HG03064 (cell line): ENCODE results near the gene MBLAC1.

ENCODE experiments used
- ATAC-seq: cut with Tn5 transposase; IDR thresholded peaks from one replicate; pipeline ENCODE4 v1.9.1; 2021; ENCODE audit warnings: low read depth; ENCODE audit not compliant: unreplicated experiment

The MBLAC1 gene

GRCh38 chr7:100148559-100149328 lies 22.0 kb downstream of the MBLAC1 start, which contains the start of gene LAMTOR4:
Gene LAMTOR4, plus strand, starts transcription at chr7:100148918. Its CDS starts 55 bp downstream, at chr7:100148973.
- peak; percentile 96 for ATAC-seq

GRCh38 chr7:100152404-100152803 lies 25.6 kb downstream of the MBLAC1 start:
- no peak for ATAC-seq

- no peak for ATAC-seq
These were observed 26.3 kb downstream of the MBLAC1 start for GRCh38 chr7:100152937-100153666.

GRCh38 chr7:100153708-100154535 lies 27.2 kb downstream of the MBLAC1 start:
- ATAC-seq = no peak

GRCh38 chr7:100154651-100155491 lies 28.1 kb downstream of the MBLAC1 start:
- no peak for ATAC-seq

- no peak for ATAC-seq
These were observed 29.0 kb downstream of the MBLAC1 start for GRCh38 chr7:100155553-100156317.

- no peak for ATAC-seq
These were observed 29.7 kb downstream of the MBLAC1 start for GRCh38 chr7:100156331-100157068.

- no peak for ATAC-seq
These were observed 30.2 kb downstream of the MBLAC1 start for GRCh38 chr7:100157069-100157333.

- ATAC-seq = peak; percentile 10
These were observed 30.8 kb downstream of the MBLAC1 start for GRCh38 chr7:100157334-100158228.

- ATAC-seq = peak; percentile 72
These were observed 31.7 kb downstream of the MBLAC1 start, which contains the start of gene TRAPPC14 for GRCh38 chr7:100158229-100159098. Gene TRAPPC14, minus strand, starts transcription at chr7:100158723. Its CDS starts 224 bp downstream, at chr7:100158499.

- no peak for ATAC-seq
These were observed 32.4 kb downstream of the MBLAC1 start for GRCh38 chr7:100159099-100159623.

- ATAC-seq = no peak
These were observed 33.3 kb downstream of the MBLAC1 start for GRCh38 chr7:100160067-100160466.

- no peak for ATAC-seq
These were observed 36.3 kb downstream of the MBLAC1 start for GRCh38 chr7:100163006-100163531.

GRCh38 chr7:100163871-100164270 lies 37.1 kb downstream of the MBLAC1 start:
- ATAC-seq = no peak

- no peak for ATAC-seq
These were observed 39.7 kb downstream of the MBLAC1 start for GRCh38 chr7:100166317-100166940.
